GM19351 (cell line): ENCODE data around the gene ATP4B.

ENCODE experiments used
- ATAC-seq: cut with Tn5 transposase; IDR thresholded peaks from one replicate; pipeline ENCODE4 v1.9.1; 2021; ENCODE audit warnings: mild to moderate bottlenecking, moderate library complexity; ENCODE audit not compliant: unreplicated experiment

Gene ATP4B

GRCh38 chr13:113643593-113643992 is 14.4 kb downstream of the ATP4B start:
- ATAC-seq, result no peak

DNA sequence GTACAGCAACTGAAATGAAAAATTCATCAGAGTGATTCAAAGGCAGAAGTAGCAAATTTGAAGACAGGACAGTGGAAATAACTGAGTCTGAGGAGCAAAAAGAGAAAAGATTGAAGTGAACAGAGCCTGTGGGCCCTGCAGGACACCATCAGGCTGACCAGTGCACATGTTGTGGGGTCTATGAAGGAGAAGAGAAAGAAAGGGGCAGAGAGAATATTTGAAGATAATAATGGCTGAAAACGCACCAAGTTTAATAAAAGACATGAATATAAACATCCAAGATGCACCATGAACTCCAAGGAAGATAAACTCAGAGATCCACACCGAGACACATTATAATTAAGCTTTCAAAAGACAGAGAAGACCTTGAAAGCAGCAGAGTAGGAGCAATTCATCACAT is 15.4 kb downstream of the ATP4B start:
- no peak for ATAC-seq

- no peak for ATAC-seq
These were observed 16.6 kb downstream of the ATP4B start for GRCh38 chr13:113641426-113641825.

DNA sequence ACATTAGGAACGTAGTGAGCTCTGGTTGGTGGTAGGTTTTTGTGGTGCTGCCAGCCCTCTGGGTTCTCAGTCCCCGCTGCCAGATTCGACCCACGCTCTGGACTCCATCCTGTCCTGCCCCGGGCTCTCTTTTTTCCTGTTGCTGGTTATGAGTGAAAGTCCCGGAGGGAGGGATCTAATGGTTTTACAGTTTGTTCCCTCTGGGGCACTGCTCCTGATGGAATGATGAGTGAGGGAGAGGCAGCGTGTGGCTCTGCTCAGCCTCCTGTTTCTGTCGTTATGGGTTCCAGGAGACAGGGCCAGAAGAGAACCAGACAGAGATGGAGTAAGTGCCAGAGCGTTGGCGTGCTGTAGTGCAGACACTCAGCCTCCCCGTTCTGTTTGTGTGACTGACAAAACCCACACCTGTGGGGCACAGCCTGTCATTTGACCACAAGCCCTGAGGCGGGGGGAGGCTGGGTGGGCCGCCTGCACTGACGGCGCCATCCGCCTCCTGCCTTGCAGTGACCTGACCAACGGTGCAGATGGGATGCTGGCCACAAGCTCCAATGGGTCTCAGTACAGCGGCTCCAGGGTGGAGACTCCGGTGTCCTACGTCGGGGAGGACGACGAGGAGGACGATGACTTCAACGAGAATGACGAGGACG is 18.3 kb downstream of the ATP4B start:
- no peak for ATAC-seq

- ATAC-seq, result no peak
These were observed 19.2 kb downstream of the ATP4B start for GRCh38 chr13:113638806-113639205.

DNA sequence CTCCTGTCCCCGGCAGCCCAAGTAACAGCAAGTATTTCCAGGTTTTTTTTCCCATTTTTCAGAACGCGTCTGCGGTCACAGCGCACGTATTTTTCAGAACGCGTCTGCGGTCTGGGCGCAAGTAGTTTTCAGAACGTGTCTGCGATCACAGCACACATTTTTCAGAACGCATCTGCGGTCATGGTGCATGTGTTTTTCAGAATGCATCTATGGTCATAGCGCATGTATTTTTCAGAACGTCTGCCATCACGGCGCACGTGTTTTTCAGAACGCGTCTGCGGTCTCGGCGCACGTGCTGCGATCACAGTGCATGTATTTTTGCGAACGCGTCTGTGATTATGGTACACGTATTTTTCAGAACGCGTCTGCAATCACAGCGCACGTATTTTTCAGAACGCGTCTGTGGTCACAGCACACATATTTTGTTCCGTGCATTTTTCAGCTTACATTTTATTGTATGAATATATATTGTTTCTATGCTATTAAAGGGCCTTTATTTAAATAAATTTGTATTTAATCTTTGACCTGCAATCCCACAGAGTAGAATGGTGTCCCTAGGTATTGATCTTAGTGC is 19.7 kb downstream of the ATP4B start:
- ATAC-seq, result no peak

GRCh38 chr13:113637262-113638160 is 20.5 kb downstream of the ATP4B start:
- ATAC-seq, result no peak

DNA sequence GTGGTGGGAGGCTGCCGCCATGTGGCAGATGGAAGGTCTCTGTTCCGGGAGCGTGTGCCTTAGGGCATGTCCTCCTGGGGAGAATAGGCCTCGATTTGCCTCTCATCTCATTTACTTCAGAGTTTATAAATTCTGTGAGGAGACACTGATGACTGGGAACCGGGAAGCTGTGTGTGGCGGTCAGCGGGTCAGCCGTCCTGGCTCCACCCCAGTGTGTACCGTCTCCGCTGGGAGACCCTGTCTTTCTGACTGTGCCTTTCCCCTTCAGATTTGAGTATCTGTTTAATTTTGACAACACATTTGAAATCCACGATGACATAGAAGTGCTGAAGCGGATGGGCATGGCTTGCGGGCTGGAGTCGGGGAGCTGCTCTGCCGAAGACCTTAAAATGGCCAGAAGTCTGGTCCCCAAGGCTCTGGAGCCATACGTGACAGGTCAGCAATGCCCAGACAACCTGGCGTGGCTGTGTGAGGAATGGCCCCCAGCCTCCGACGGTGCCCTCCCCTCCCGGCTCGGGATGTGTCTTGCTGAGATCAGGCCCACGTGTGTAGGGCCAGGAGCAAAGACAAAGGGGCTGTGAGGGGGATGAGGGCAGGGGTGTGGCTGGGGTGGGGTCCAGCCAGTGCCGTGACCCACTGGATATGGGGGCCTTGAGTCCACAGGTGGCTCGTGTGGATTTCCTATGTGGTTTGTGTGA is 21.6 kb downstream of the ATP4B start:
- no peak for ATAC-seq

- no peak for ATAC-seq
These were observed 22.3 kb downstream of the ATP4B start for GRCh38 chr13:113635709-113636108.

DNA sequence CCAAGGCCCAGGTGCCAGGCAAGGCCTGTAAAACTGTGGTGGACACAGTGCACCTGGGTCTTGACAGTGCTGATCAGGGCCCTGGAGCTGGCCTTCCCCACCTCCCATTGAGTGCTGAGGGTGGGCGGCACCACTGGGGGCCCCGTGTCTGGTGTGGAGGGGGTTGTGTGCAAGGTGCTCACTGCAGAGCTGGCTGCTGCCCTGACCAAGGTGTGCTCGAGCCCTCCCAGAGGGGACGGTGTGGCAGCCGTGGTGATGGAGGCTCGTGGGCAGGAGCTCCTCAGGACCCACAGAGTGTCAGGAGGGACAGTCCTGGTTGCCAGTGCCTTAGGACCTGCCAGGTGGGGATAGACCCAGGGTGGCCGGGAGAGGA is 23.0 kb downstream of the ATP4B start:
- ATAC-seq, result no peak

DNA sequence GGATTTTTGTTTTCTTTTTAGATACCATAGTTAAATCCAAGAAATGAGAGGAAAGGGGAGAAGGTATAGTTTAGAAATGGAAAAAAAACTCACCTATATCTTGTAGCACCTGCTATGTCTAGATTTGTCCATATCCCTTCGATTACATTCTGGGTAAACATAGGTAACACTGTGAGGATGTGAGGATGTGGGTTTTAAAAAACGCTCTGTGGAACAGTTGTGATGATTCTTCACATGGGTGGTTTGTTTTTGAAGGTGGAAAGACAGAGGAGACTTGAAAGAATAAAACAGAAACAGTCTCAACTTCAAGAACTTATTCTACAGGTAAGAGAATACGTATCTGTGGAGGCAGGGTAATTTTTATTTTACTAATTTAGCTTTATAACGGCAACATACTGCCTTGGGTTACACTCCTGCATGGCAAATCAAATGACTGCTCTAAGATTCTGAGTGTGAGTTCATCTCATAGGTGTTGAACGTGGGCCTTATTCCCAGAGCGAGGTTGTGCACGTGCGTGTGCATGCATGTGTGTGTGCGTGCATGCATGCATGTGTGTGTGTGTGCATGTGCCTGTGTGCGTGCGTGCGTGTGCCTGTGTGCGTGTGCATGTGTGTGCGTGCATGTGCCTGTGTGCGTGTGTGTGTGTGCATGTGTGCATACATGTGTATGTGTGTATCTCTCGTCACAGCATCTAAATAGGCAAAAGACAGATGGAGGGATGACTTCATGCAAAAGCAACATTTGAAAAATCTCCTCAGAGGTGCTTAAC is 23.5 kb downstream of the ATP4B start:
- no peak for ATAC-seq

GRCh38 chr13:113633485-113633873 is 24.5 kb downstream of the ATP4B start:
- no peak for ATAC-seq

DNA sequence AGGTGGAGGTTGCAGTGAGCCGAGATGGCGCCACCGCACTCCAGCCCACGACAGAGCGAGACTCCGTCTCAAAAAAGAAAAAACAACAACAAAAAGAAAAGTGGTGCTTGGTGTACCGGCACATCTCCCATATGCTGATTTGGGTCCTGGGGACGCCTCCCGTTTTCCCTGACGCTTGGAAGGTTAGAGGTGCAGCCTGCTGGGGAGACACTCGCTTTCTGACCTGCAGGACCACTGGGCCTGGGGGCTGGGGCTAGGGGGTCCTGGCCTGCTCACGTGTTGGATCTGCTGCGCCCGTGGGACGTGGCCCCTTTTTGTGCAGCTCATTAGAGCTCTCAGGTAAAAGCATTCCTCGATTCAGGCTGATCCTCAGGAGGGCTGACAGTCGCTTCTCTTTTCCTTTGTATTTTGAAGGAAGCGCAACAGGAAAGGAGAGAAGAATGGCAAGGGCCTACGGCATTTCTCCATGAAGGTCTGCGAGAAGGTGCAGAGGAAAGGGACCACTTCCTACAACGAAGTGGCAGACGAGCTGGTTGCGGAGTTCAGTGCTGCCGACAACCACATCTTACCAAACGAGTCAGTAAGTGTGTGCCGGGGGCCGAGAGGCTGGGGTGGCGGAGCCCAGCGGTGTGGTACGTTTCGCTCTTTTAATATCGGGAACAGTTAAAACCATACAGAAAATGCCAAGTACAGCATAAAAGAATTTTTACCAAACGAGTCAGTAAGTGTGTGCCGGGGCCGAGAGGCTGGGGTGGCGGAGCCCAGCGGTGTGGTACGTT is 25.1 kb downstream of the ATP4B start:
- ATAC-seq, result no peak

DNA sequence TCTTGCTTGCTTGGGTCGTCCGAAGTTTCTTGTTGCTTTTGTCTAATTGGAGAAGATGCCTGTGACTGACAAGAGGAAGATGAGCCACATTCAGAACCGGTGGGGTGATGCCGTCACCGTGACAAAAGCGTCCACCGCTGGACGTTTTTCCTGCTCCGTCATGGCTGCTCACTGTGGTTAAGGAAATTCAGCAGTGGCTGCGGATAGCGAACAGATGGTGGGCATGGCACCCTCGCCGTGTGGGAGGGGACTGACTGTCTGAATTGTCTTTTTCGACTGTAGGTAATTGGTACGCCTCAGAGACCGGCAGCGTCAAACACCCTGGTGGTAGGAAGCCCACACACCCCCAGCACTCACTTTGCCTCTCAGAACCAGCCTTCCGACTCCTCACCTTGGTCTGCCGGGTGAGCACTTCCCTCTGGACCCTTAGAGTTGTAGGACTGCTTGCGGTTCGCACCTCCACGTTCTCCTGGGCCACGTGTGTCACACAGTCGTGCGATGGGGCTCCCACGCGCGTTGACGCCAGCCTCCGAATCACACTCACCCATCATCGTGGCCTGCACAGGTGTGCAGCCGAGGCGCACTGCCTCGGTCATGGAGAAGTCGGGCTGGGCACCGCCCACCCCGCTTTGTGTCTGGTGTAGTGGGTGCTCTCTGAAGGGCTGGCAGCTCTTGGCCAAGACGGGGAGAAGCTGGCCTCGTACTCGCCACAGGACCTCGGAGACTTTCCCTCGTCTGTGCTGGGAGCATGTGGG is 26.5 kb downstream of the ATP4B start:
- no peak for ATAC-seq

DNA sequence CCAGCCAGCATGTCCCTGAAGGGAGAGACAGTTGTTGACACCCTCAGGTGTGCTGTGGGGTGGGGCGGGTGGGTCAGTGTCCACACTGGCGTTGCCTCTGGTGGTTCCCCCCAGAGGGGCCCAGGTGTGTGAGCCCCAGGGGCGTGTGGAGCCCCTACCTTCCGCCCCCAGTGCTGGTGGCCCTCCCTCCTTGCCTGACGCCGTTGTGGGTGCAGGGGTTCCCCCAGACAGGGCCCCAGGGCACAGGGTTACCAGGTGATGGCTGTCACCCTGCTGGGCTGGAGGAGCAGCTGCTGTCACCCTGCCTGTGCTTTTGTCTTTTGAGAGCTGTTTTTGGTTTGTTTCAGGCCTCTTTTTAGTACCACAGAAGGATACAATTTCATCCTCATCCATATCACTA is 27.2 kb downstream of the ATP4B start:
- no peak for ATAC-seq

- no peak for ATAC-seq
These were observed 27.7 kb downstream of the ATP4B start for GRCh38 chr13:113630296-113630695.

DNA sequence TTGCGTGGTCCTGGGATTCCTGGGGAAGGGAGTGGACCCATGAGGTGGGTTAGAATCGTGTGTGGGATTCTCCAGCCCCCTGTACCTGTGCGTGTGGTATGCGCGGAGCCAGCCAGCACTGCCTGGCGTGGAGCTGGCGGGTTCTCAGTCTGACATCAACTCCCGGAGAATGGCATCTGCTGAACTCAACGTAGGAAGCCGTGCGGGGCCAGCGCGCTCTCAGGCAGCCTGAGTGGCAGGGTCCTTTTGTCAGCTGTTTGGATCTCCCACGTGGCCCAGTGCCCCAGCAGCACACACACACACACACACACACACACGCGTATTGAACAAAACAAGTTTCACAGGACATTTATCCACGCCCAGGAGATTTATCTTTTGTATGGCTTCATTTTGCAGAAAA is 28.1 kb downstream of the ATP4B start:
- ATAC-seq, result no peak

DNA sequence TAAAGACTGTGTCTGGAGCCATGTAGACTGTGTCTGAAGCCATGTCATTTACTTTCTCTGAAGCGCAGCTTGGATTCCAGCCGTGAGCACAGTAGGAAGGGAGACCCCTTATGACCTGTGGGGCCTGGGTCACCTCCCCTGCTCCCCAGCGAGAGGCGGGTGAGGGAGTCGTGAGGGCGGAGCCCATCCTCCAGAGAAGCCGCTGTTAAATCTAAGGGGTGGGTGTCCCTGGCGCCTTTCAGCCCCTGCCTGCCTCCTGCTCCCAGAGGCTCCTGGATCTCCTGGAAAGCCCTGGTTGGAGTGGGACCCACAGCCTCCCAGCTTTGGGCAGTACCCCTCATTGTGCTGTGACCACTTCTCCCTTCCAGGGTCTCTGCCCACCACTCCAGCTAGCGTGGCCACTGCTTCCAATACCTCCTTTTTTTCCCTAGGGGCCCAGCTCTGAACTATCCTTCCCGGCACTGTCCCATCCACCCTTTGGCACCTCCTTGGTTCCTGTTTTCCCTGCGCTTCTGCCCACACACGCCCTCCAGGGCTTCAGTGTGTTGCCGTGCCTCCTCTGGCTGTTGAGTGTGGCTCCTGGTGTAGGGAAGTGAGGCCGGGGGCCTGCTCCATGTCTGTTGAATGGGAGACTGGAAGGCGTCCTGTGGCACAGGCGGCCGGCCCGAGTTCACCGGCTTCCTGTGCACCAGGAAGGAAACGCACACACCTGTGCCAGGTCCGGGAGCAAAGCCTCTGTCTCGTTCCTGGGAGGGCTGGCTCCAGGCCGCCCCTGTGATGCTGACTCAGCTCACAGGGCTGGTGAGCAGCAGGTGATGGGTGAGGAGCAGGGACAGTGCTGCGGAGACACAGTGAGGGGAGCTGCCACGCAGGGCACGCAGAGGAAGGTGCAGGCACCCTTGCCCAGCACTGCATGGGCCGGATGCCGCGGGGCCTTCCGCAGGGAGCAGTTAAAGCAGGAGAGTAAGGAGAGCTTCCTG is 29.4 kb downstream of the ATP4B start:
- no peak for ATAC-seq
